Measurements from ENCODE around the gene PPIA. TPM values are rescaled to one million over a fixed set of nuclear protein-coding genes. Genes with fewer than 3 reads are reported as not detected.

The PPIA gene
- total RNA-seq, 3 donors from 2014 or later = 1,127 to 1,313 (median 1,259) TPM

DNA sequence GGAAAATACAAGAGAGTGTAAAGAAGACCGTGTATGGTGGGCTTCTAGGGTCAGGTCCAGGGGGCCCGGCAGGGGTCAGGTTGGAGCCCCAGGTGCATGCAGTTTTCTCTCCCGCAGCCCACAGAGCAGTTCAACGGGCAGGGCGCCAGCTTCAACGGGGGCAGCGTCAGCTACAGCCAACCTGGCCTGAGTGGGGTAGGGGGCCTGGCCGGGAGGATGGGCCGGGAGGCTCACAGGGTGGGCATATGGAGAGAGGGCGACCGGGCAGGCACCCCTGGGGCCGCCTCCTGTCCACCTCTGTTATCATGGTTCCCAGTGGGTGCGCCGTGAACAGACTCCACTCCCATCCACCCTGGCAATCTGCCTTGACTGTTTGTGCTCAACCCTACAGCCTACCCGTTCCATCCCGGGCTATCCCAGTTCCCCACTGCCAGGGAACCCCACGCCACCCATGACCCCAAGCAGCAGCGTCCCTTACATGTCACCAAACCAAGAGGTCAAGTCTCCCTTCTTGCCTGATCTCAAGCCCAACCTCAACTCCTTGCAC lies 36.4 kb upstream of the PPIA start:
- H3K4me1 ChIP-seq = peaks cover 8 to 18% of the 10 kb centered on the region in 2 donors
- DNase-seq (ENCODE audit: low spot score in 2 of 2) = no peak
- no peak overlapping the region for H3K4me3 ChIP-seq
- no peaks in the 10 kb centered on the region for H3K36me3 ChIP-seq
- H3K27ac ChIP-seq = no peak overlapping the region
- no peak for TF ChIP-seq POLR2AphosphoS5 (IDR thresholded peaks at IDR 0.05)
- no peaks in the 10 kb centered on the region for H3K27me3 ChIP-seq
- intact Hi-C loops (cut with DNase I; ENCODE audit: low total_unique reads) = no loop called here
- H3K9me3 ChIP-seq = no peaks in the 10 kb centered on the region

DNA sequence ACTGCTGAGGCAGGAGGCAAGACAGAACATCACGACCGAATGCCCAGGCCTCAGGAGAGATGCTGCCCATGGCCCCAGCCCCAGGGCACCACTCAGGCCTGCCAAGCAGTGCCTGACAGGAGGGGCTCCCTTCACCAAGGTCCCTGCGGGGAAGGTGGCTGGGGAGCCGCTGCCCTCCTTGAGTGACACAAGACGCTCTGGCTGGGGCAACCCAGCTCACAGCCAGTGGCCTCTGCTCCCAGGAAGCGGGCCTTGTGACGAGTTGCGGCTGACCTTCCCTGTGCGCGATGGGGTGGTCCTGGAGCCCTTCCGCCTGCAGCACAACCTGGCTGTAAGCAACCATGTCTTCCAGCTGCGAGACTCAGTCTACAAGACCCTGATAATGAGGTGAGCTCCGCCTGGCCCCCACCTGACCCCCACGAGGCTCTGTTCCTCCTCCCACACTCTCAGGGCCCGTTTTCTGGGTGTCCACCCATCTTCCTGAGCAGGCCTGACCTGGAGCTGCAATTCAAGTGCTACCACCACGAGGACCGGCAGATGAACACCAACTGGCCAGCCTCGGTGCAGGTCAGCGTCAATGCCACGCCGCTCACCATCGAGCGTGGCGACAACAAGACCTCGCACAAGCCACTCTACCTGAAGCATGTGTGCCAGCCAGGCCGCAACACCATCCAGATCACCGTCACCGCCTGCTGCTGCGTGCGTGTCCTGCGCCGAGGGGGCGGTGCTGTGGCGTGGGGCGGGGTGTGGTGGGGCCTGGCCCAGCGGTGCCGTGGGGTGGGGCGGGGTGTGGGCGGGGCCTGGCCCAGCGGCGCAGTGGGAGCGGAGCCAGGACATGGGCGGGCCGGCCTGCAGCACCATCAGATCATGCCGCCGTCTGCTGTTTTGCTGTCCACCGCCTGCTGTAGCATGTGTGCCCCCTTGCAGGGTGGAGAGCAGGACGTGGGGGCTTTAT lies 35.0 kb upstream of the PPIA start:
- intact Hi-C loops (cut with DNase I; ENCODE audit: low total_unique reads) = no loop called here
- Histone ChIP-seq H3K4me1 (peaks cover 0 to 6% of the 10 kb centered on the region in 2 donors), H3K27me3 (no peaks in the 10 kb centered on the region), H3K4me3 (no peak overlapping the region), H3K27ac (peak overlapping the region in 1 of 2 donors; percentile 6), H3K9me3 (no peaks in the 10 kb centered on the region), H3K36me3 (peaks cover 4% of the 10 kb centered on the region)
- no peak for DNase-seq (ENCODE audit: low spot score in 2 of 2)
- TF ChIP-seq POLR2A (IDR thresholded peaks at IDR 0.05) (no peak), POLR2AphosphoS5 (IDR thresholded peaks at IDR 0.05) (no peak)
- TF ChIP-seq, protein P1, sequence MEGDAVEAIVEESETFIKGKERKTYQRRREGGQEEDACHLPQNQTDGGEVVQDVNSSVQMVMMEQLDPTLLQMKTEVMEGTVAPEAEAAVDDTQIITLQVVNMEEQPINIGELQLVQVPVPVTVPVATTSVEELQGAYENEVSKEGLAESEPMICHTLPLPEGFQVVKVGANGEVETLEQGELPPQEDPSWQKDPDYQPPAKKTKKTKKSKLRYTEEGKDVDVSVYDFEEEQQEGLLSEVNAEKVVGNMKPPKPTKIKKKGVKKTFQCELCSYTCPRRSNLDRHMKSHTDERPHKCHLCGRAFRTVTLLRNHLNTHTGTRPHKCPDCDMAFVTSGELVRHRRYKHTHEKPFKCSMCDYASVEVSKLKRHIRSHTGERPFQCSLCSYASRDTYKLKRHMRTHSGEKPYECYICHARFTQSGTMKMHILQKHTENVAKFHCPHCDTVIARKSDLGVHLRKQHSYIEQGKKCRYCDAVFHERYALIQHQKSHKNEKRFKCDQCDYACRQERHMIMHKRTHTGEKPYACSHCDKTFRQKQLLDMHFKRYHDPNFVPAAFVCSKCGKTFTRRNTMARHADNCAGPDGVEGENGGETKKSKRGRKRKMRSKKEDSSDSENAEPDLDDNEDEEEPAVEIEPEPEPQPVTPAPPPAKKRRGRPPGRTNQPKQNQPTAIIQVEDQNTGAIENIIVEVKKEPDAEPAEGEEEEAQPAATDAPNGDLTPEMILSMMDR (IDR thresholded peaks at IDR 0.05) = no peak

DNA sequence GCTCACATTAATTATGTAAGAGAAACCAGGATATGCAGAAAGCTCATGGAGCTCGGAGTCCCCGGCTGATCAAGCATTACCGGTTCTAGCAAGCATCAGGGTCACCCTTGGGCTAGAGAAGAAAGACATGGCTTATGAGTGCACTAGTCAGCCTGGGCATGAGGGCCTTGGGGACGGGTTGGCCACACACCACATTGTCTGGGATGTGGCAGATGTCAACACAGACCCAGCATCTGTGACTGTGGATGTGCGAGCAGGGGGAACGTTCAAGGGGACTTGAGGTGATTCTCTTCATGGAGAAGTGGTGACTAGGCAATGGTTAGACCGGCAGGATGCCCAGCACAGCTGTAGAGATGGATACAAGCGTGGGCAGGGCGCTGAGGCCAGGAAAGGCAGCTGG lies 34.2 kb upstream of the PPIA start:
- peaks cover 4% of the 10 kb centered on the region for H3K36me3 ChIP-seq
- H3K27ac ChIP-seq = no peak overlapping the region
- DNase-seq (ENCODE audit: low spot score in 2 of 2) = no peak
- H3K27me3 ChIP-seq = no peaks in the 10 kb centered on the region
- H3K9me3 ChIP-seq = no peaks in the 10 kb centered on the region
- H3K4me1 ChIP-seq = peaks cover 0 to under 1% of the 10 kb centered on the region in 2 donors
- TF ChIP-seq, protein P1 (IDR thresholded peaks at IDR 0.05) = no peak
- TF ChIP-seq POLR2AphosphoS5 (IDR thresholded peaks at IDR 0.05) (no peak), POLR2A (IDR thresholded peaks at IDR 0.05) (no peak)
- no peak overlapping the region for H3K4me3 ChIP-seq
- intact Hi-C loops (cut with DNase I; ENCODE audit: low total_unique reads) = no loop called here

DNA sequence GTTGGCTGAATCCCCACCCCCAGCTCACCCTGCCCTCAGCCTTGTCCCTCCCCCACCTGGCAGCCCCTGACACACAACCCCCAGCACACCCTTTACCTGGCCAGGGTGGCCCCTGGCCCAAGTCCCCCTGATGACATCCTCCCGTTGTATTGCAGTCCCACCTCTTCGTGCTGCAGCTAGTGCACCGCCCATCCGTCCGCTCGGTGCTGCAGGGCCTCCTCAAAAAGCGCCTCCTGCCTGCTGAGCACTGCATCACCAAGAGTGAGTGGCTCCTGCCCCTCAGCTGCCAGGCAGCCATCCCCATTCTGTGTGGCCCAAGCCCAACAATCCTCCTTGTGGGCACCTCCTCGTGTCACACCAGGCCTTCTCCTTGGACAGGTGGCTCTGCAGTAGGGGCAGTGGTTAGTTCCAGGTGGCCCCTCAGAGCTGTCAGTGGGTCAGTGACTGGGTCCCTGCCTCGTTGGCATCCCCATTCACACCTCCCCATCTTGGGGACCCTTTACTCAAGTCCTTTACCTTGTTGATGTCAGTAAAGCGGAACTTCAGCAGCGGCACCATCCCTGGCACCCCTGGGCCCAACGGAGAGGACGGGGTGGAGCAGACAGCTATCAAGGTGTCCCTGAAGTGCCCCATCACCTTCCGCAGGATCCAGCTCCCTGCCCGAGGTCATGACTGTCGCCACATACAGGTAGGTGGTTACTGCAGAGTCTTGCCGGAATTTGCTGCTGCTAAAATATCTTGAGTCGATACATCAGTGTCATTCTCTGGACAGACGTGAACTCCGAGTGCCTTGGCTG lies 33.6 kb upstream of the PPIA start:
- no peak for TF ChIP-seq POLR2AphosphoS5 (IDR thresholded peaks at IDR 0.05)
- TF ChIP-seq, protein P1 (IDR thresholded peaks at IDR 0.05) = no peak
- TF ChIP-seq POLR2A (IDR thresholded peaks at IDR 0.05) = no peak
- H3K36me3 ChIP-seq = peaks cover 4% of the 10 kb centered on the region
- peaks cover 0 to 1% of the 10 kb centered on the region in 2 donors for H3K4me1 ChIP-seq
- intact Hi-C loops (cut with DNase I; ENCODE audit: low total_unique reads) = no loop called here
- no peak for DNase-seq (ENCODE audit: low spot score in 2 of 2)
- H3K4me3 ChIP-seq = no peak overlapping the region
- no peaks in the 10 kb centered on the region for H3K9me3 ChIP-seq
- no peaks in the 10 kb centered on the region for H3K27me3 ChIP-seq
- no peak overlapping the region for H3K27ac ChIP-seq

DNA sequence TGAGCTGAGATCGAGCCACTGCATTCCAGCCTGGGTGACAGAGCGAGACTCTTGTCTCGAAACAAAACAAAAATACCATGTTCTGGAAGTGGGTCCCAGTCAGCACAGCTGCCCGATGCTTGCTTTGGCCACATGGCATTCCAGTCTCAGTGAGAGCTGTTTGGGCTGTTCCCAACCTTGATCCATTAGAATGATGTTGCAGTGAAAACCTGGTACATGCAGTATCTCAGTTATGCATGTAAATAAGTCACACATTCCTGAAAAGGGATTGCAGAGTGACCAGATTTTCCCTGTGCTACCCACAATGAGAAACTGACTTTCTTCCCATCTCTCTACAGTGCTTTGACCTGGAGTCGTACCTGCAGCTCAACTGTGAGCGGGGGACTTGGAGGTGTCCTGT lies 32.4 kb upstream of the PPIA start:
- no peak overlapping the region for H3K27ac ChIP-seq
- intact Hi-C loops (cut with DNase I; ENCODE audit: low total_unique reads) = no loop called here
- H3K4me3 ChIP-seq = no peak overlapping the region
- DNase-seq (ENCODE audit: low spot score in 2 of 2) = no peak
- H3K36me3 ChIP-seq = peaks cover 4% of the 10 kb centered on the region
- no peaks in the 10 kb centered on the region for H3K27me3 ChIP-seq
- TF ChIP-seq POLR2AphosphoS5 (IDR thresholded peaks at IDR 0.05) = no peak
- TF ChIP-seq POLR2A (IDR thresholded peaks at IDR 0.05) = no peak
- TF ChIP-seq, protein P1 (IDR thresholded peaks at IDR 0.05) = no peak
- H3K4me1 ChIP-seq = peaks cover 4 to 8% of the 10 kb centered on the region in 2 donors
- H3K9me3 ChIP-seq = no peaks in the 10 kb centered on the region

All from breast epithelium (tissue), 4 donors.